Mesenchymal stem cell (in vitro differentiated cells and primary cell): ENCODE results near the gene RNF212.

ENCODE experiments used
- DNase-seq: peaks from one replicate; pipeline ENCODE4 v3.0.0-alpha.2; 2013
- H2AFZ ChIP-seq: one replicate; pipeline ENCODE4 v1.6.1; 2013; ENCODE audit warnings: low read depth, mild to moderate bottlenecking, control low read depth, inconsistent platforms, low read length, moderate library complexity
- H2AK5ac ChIP-seq: 2 replicates; pipeline ENCODE4 v1.6.1; 2013; ENCODE audit warnings: low read length, moderate library complexity, mild to moderate bottlenecking, inconsistent platforms; ENCODE audit not compliant: severe bottlenecking
- H2BK120ac ChIP-seq: one replicate; pipeline ENCODE4 v1.6.1; 2013; ENCODE audit warnings: low read depth, mild to moderate bottlenecking, inconsistent platforms, low read length, moderate library complexity
- H2BK12ac ChIP-seq, 2 experiments: one replicate each; pipeline ENCODE4 v1.6.1; 2013; ENCODE audit warnings: inconsistent platforms in 2 of 2, low read length in 2 of 2, mild to moderate bottlenecking in 2 of 2, moderate library complexity in 2 of 2, control low read depth in 1 of 2
- H2BK15ac ChIP-seq: one replicate; pipeline ENCODE4 v1.6.1; 2013; ENCODE audit warnings: mild to moderate bottlenecking, low read depth, inconsistent platforms; ENCODE audit not compliant: poor library complexity, severe bottlenecking
- H2BK5ac ChIP-seq: 2 replicates; pipeline ENCODE4 v1.6.1; 2013; ENCODE audit warnings: low read depth, mild to moderate bottlenecking, low read length, control low read depth, inconsistent platforms; ENCODE audit not compliant: poor library complexity, severe bottlenecking
- H3K14ac ChIP-seq, 2 experiments: one replicate each; pipeline ENCODE4 v1.6.1; 2013; ENCODE audit warnings: inconsistent platforms in 2 of 2, low read length in 2 of 2, control low read depth in 1 of 2, mild to moderate bottlenecking in 1 of 2, moderate library complexity in 1 of 2
- H3K18ac ChIP-seq, 2 experiments: one replicate each; pipeline ENCODE4 v1.6.1; 2013; ENCODE audit warnings: inconsistent platforms in 2 of 2, low read length in 2 of 2, control low read depth in 1 of 2, low read depth in 1 of 2, mild to moderate bottlenecking in 1 of 2
- H3K23ac ChIP-seq, 2 experiments: one replicate each; pipeline ENCODE4 v1.6.1; 2013; ENCODE audit warnings: inconsistent platforms in 2 of 2, low read length in 2 of 2, mild to moderate bottlenecking in 2 of 2, moderate library complexity in 2 of 2, control low read depth in 1 of 2
- H3K27ac ChIP-seq: 2 replicates; pipeline ENCODE4 v1.5.1; 2013; ENCODE audit warnings: mild to moderate bottlenecking, moderate library complexity, low read length, control low read depth, inconsistent platforms; ENCODE audit not compliant: poor library complexity, severe bottlenecking
- H3K27me3 ChIP-seq, 2 experiments: 2 replicates each; pipeline versions ENCODE4 v1.6.1 to v1.7.0; 2013; ENCODE audit warnings: low read length in 2 of 2, mild to moderate bottlenecking in 2 of 2, moderate library complexity in 2 of 2, control low read depth in 1 of 2, inconsistent platforms in 1 of 2; ENCODE audit not compliant: control insufficient read depth in 1 of 2, insufficient read depth in 1 of 2
- H3K36me3 ChIP-seq, 2 experiments: 2 replicates each; pipeline versions ENCODE4 v1.6.1 to v1.7.0; 2013; ENCODE audit warnings: low read length in 2 of 2, control low read depth in 1 of 2, inconsistent platforms in 1 of 2, low read depth in 1 of 2, mild to moderate bottlenecking in 1 of 2; ENCODE audit not compliant: insufficient read depth in 2 of 2, control insufficient read depth in 1 of 2
- H3K4ac ChIP-seq, 2 experiments: one replicate each; pipeline ENCODE4 v1.6.1; 2013; ENCODE audit warnings: inconsistent platforms in 2 of 2, low read length in 2 of 2, mild to moderate bottlenecking in 2 of 2, moderate library complexity in 2 of 2, control low read depth in 1 of 2, low read depth in 1 of 2
- H3K4me1 ChIP-seq: 2 replicates; pipeline ENCODE4 v1.6.1; 2013; ENCODE audit warnings: low read depth, low read length, control low read depth; ENCODE audit not compliant: control insufficient read depth, insufficient read depth
- H3K4me2 ChIP-seq: 2 replicates; pipeline ENCODE4 v1.6.1; 2013; ENCODE audit warnings: low read length, mild to moderate bottlenecking, inconsistent platforms; ENCODE audit not compliant: poor library complexity, severe bottlenecking
- H3K4me3 ChIP-seq, 2 experiments: 2 replicates each; pipeline versions ENCODE4 v1.5.1 to v1.7.0; 2013; ENCODE audit warnings: low read length in 2 of 2, mild to moderate bottlenecking in 2 of 2, control low read depth in 1 of 2, low read depth in 1 of 2; ENCODE audit not compliant: insufficient read depth in 1 of 2
- H3K79me1 ChIP-seq: replicated peaks from 2 replicates; pipeline ENCODE4 v1.6.1; 2013; ENCODE audit warnings: mild to moderate bottlenecking, control low read depth, low read length, inconsistent platforms; ENCODE audit not compliant: poor library complexity, severe bottlenecking
- H3K9ac ChIP-seq: 2 replicates; pipeline ENCODE4 v1.7.0; 2013; ENCODE audit warnings: mild to moderate bottlenecking, low read length, moderate library complexity
- H3K9me3 ChIP-seq: 2 replicates; pipeline ENCODE4 v1.7.0; 2013; ENCODE audit warnings: mild to moderate bottlenecking, low read length; ENCODE audit not compliant: control insufficient read depth
- H4K8ac ChIP-seq: one replicate; pipeline ENCODE4 v1.6.1; 2013; ENCODE audit warnings: inconsistent platforms, mild to moderate bottlenecking, low read length, moderate library complexity
- H4K91ac ChIP-seq: one replicate; pipeline ENCODE4 v1.6.1; 2013; ENCODE audit warnings: mild to moderate bottlenecking, low read length, inconsistent platforms
- WGBS: methylation state at CpG from one replicate; pipeline ENCODE4 v1.1.7; 2013; ENCODE audit warnings: mixed read lengths; 5-methylcytosine and 5-hydroxymethylcytosine counted together

The RNF212 gene

GRCh38 chr4:1032861-1033260, 80.5 kb downstream of the RNF212 start:
- Histone ChIP-seq H2BK5ac (no peak overlapping the region), H3K79me1 (no peaks in the 10 kb centered on the region), H3K4me1 (peaks cover 29% of the 10 kb centered on the region), H3K4me2 (no peak overlapping the region), H3K9ac (no peak overlapping the region), H2BK12ac (no peak overlapping the region), H2AK5ac (no peak overlapping the region), H2BK15ac (no peak overlapping the region), H3K27me3 (peaks cover 0 to 44% of the 10 kb centered on the region in 2 experiments), H4K8ac (peak overlapping the region; percentile 14), H2AFZ (no peak overlapping the region), H3K23ac (no peak overlapping the region), H3K4me3 (no peak overlapping the region), H3K36me3 (peaks cover 0 to 4% of the 10 kb centered on the region in 2 experiments), H3K4ac (no peak overlapping the region), H2BK120ac (no peak overlapping the region), H3K14ac (no peak overlapping the region), H3K9me3 (no peaks in the 10 kb centered on the region), H3K18ac (no peak overlapping the region), H4K91ac (no peak overlapping the region), H3K27ac (no peak overlapping the region)
- WGBS, result 94% methylated on average over 6 of the region's 10 CpGs
- no peak for DNase-seq

- no peak overlapping the region for H3K14ac ChIP-seq
- no peak overlapping the region for H2BK120ac ChIP-seq
- no peak overlapping the region for H3K18ac ChIP-seq
- H2BK12ac ChIP-seq, result no peak overlapping the region
- no peak overlapping the region for H3K4me3 ChIP-seq
- no peak overlapping the region for H2BK5ac ChIP-seq
- H3K9ac ChIP-seq, result no peak overlapping the region
- H3K79me1 ChIP-seq, result no peaks in the 10 kb centered on the region
- H3K27ac ChIP-seq, result no peak overlapping the region
- peaks cover 0 to 4% of the 10 kb centered on the region in 2 experiments for H3K36me3 ChIP-seq
- no peaks in the 10 kb centered on the region for H3K9me3 ChIP-seq
- no peak overlapping the region for H2AK5ac ChIP-seq
- DNase-seq, result no peak
- H2AFZ ChIP-seq, result no peak overlapping the region
- no peak overlapping the region for H4K8ac ChIP-seq
- H3K4ac ChIP-seq, result no peak overlapping the region
- no peak overlapping the region for H2BK15ac ChIP-seq
- peaks cover 29% of the 10 kb centered on the region for H3K4me1 ChIP-seq
- no peak overlapping the region for H3K23ac ChIP-seq
- peaks cover 0 to 44% of the 10 kb centered on the region in 2 experiments for H3K27me3 ChIP-seq
- WGBS, result 87% methylated on average over 37 of the region's 37 CpGs
- H4K91ac ChIP-seq, result no peak overlapping the region
- H3K4me2 ChIP-seq, result no peak overlapping the region
These were observed 81.2 kb downstream of the RNF212 start for GRCh38 chr4:1031956-1032795.

GRCh38 chr4:1031346-1031745, 82.0 kb downstream of the RNF212 start:
- no peak overlapping the region for H3K4ac ChIP-seq
- H2BK15ac ChIP-seq, result no peak overlapping the region
- no peak overlapping the region for H2BK120ac ChIP-seq
- peaks cover 0 to 44% of the 10 kb centered on the region in 2 experiments for H3K27me3 ChIP-seq
- no peak overlapping the region for H3K9ac ChIP-seq
- H3K4me2 ChIP-seq, result no peak overlapping the region
- H2BK5ac ChIP-seq, result no peak overlapping the region
- H3K4me3 ChIP-seq, result no peak overlapping the region
- H3K79me1 ChIP-seq, result no peaks in the 10 kb centered on the region
- no peak overlapping the region for H4K8ac ChIP-seq
- H2BK12ac ChIP-seq, result no peak overlapping the region
- no peak overlapping the region for H3K18ac ChIP-seq
- H3K36me3 ChIP-seq, result peaks cover 0 to 10% of the 10 kb centered on the region in 2 experiments
- no peak overlapping the region for H3K27ac ChIP-seq
- H2AK5ac ChIP-seq, result no peak overlapping the region
- WGBS, result 93% methylated on average over 8 of the region's 8 CpGs
- H3K4me1 ChIP-seq, result peaks cover 27% of the 10 kb centered on the region
- H2AFZ ChIP-seq, result no peak overlapping the region
- no peaks in the 10 kb centered on the region for H3K9me3 ChIP-seq
- H4K91ac ChIP-seq, result no peak overlapping the region
- H3K14ac ChIP-seq, result no peak overlapping the region
- no peak overlapping the region for H3K23ac ChIP-seq
- no peak for DNase-seq

GRCh38 chr4:1030559-1030958, 82.8 kb downstream of the RNF212 start:
- H3K23ac ChIP-seq, result no peak overlapping the region
- H3K4me2 ChIP-seq, result no peak overlapping the region
- no peak overlapping the region for H4K8ac ChIP-seq
- no peak overlapping the region for H3K27ac ChIP-seq
- H2AK5ac ChIP-seq, result no peak overlapping the region
- no peak overlapping the region for H4K91ac ChIP-seq
- no peak overlapping the region for H2BK12ac ChIP-seq
- no peak overlapping the region for H3K14ac ChIP-seq
- no peak overlapping the region for H2BK15ac ChIP-seq
- H3K9me3 ChIP-seq, result no peaks in the 10 kb centered on the region
- H3K9ac ChIP-seq, result no peak overlapping the region
- H3K4ac ChIP-seq, result no peak overlapping the region
- no peak for DNase-seq
- H3K79me1 ChIP-seq, result no peaks in the 10 kb centered on the region
- no peak overlapping the region for H2BK120ac ChIP-seq
- H3K4me1 ChIP-seq, result peaks cover 31% of the 10 kb centered on the region
- WGBS, result 83% methylated on average over 16 of the region's 16 CpGs
- H3K27me3 ChIP-seq, result peaks cover 0 to 44% of the 10 kb centered on the region in 2 experiments
- H2BK5ac ChIP-seq, result no peak overlapping the region
- H3K4me3 ChIP-seq, result no peak overlapping the region
- no peak overlapping the region for H3K18ac ChIP-seq
- peaks cover 6 to 18% of the 10 kb centered on the region in 2 experiments for H3K36me3 ChIP-seq
- no peak overlapping the region for H2AFZ ChIP-seq
